Endothelial cell of umbilical vein (primary cell): ENCODE results near the gene LRRN3.

Experiments
- CTCF ChIP-seq, 2 donors: IDR thresholded peaks; 1 replicate in 1 of 2; 2 replicates in 1 of 2; pipeline ENCODE4 v1.5.1; 2011; ENCODE audit warnings: low read length in 2 of 2, mild to moderate bottlenecking in 2 of 2, moderate library complexity in 2 of 2, control low read depth in 1 of 2, inconsistent platforms in 1 of 2, low read depth in 1 of 2; ENCODE audit not compliant: insufficient read depth in 1 of 2; ENCODE audit errors: extremely low read depth in 1 of 2
- EZH2 ChIP-seq: IDR thresholded peaks from 2 replicates; pipeline ENCODE4 v1.6.1; 2012; ENCODE audit warnings: borderline replicate concordance, low read depth, mild to moderate bottlenecking, moderate library complexity, low read length, inconsistent platforms; ENCODE audit not compliant: severe bottlenecking
- FOS ChIP-seq: IDR thresholded peaks from 2 replicates; pipeline ENCODE4 v1.6.1; 2011; ENCODE audit warnings: mild to moderate bottlenecking, low read length, moderate library complexity, borderline replicate concordance; ENCODE audit not compliant: insufficient read depth
- JUN ChIP-seq: IDR thresholded peaks from 2 replicates; pipeline ENCODE4 v1.6.1; 2011; ENCODE audit warnings: borderline replicate concordance, low read depth; ENCODE audit not compliant: insufficient read length, insufficient read depth
- MAX ChIP-seq: IDR thresholded peaks from 2 replicates; pipeline ENCODE4 v1.6.1; 2011; ENCODE audit not compliant: insufficient read depth, insufficient read length
- POLR2A ChIP-seq: IDR thresholded peaks from 2 replicates; pipeline ENCODE4 v1.6.1; 2012; ENCODE audit warnings: low read depth, mild to moderate bottlenecking, control low read depth, low read length
- POLR2AphosphoS5 ChIP-seq: IDR thresholded peaks from 2 replicates; pipeline ENCODE4 v1.6.1; 2012; ENCODE audit warnings: low read depth, mild to moderate bottlenecking, control low read depth, low read length, moderate library complexity; ENCODE audit not compliant: insufficient read depth

- TF ChIP-seq CTCF (IDR thresholded peaks at IDR 0.05; ENCODE audit: extremely low read depth in 1 of 2, insufficient read depth in 1 of 2, low read depth in 1 of 2, low read length in 2 of 2) = no peak
- TF ChIP-seq EZH2 = no peak
- no peak for TF ChIP-seq MAX
- no peak for TF ChIP-seq POLR2A
- TF ChIP-seq POLR2AphosphoS5 = no peak
- no peak for TF ChIP-seq JUN
- no peak for TF ChIP-seq FOS
These were observed 37.9 kb upstream of the LRRN3 start for GRCh38 chr7:111053035-111053434.
